ENCODE results near the gene ZNF581. TPM values are rescaled to one million over a fixed set of nuclear protein-coding genes. Genes with fewer than 3 reads are reported as not detected.

ZNF581 gene
- total RNA-seq, 1 experiment from 2014 or later = 65.1 TPM

DNA sequence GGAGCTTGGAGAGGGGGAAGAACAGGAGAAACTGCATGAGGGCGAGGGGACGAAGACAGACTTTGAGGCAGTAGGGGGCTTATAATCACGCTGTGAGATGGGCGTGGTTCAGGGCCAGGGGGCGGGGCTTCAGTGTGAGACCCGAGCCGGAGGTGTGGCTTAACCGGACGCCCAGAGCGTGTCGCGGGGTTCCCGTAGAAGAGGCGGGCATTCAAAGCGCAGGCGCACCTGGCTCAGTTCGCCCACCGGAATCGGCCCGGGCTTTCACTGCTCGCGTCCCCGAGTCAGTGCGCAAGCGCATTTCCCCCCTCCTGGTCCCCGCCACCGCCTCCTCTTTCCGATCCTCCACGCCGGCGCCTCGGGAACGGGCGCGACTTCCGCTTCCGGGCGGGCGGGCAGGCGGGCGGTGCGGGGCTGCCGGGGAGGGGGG lies 38.2 kb upstream of the ZNF581 start:
- Histone ChIP-seq H3K18ac (ENCODE audit: insufficient read length, low read depth, low read length) (peak overlapping the region; percentile 68), H2BK120ac (ENCODE audit: low read depth, low read length, poor library complexity, severe bottlenecking) (no peak overlapping the region), H4K8ac (replicated peaks; ENCODE audit: insufficient read length, low read depth, low read length) (no peak overlapping the region), H4K5ac (ENCODE audit: insufficient read length, low read depth, low read length) (no peak overlapping the region), H3K79me1 (ENCODE audit: insufficient read depth, low read depth, low read length, poor library complexity, severe bottlenecking) (peaks cover 4% of the 10 kb centered on the region), H4K20me1 (ENCODE audit: control insufficient read depth, insufficient read depth, insufficient read length) (no peaks in the 10 kb centered on the region), H3K23me2 (ENCODE audit: insufficient read length, low read depth, low read length, poor library complexity, severe bottlenecking) (peaks cover 8% of the 10 kb centered on the region), H3K23ac (ENCODE audit: insufficient read length, low read depth, low read length) (no peak overlapping the region), H2AFZ (ENCODE audit: low read length) (no peak overlapping the region), H3K27me3 (ENCODE audit: insufficient read depth, low read length) (no peaks in the 10 kb centered on the region), H3K14ac (ENCODE audit: insufficient read depth, low read length) (peak overlapping the region; percentile 74), H3T11ph (ENCODE audit: low read length) (no peak overlapping the region), H4K91ac (ENCODE audit: insufficient read length, low read depth, low read length) (no peak overlapping the region), H3K4ac (ENCODE audit: low read depth, low read length) (no peak overlapping the region), H2BK12ac (ENCODE audit: insufficient read length, low read depth, low read length) (no peak overlapping the region), H3K79me2 (ENCODE audit: insufficient read depth, low read length) (no peaks in the 10 kb centered on the region; the same call in 1 of the 2 replicates), H3K9me3 (ENCODE audit: control insufficient read depth, low read depth, low read length) (no peaks in the 10 kb centered on the region), H3K56ac (ENCODE audit: insufficient read length, low read depth, low read length) (no peak overlapping the region), H3K4me1 (ENCODE audit: insufficient read depth, low read length) (peaks cover 4% of the 10 kb centered on the region; the same call in 1 of the 2 replicates), H3K27ac (ENCODE audit: insufficient read length, low read depth, low read length) (peak overlapping the region; percentile 91), H3K4me2 (ENCODE audit: insufficient read depth, insufficient read length, low read length) (peak overlapping the region; percentile 91), H2AK5ac (ENCODE audit: insufficient read length, low read length) (no peak overlapping the region), H2BK5ac (ENCODE audit: insufficient read length, low read length) (no peak overlapping the region), H3K9ac (ENCODE audit: extremely low read depth, insufficient read length, low read length) (no peak overlapping the region), H2BK15ac (ENCODE audit: low read depth, low read length) (no peak overlapping the region), H2BK20ac (ENCODE audit: low read depth, low read length, poor library complexity, severe bottlenecking) (no peak overlapping the region)
- Mint-ChIP-seq H3K27me3 (ENCODE audit: low read depth) (no peaks in the 10 kb centered on the region), H3K36me3 (ENCODE audit: insufficient read depth in 1 of 3, low read depth in 3 of 3) (peaks cover 14 to 25% (median 23%) of the 10 kb centered on the region in 3 experiments), H3K4me3 (peak overlapping the region; percentile 74 to 87), H3K9me3 (peaks cover 2 to 4% of the 10 kb centered on the region in 2 experiments; a peak in 1 of 5 replicates), H3K27ac (peak overlapping the region; percentile 68 to 99 (median 98); a peak in 5 of 7 replicates), H3K4me1 (peaks cover 33% of the 10 kb centered on the region in 2 experiments)
- WGBS (ENCODE audit: extremely low coverage, insufficient read length, low lambda C conversion rate) = no CpG with 5 or more reads among the region's 43 CpGs
- TF ChIP-seq, protein P1, sequence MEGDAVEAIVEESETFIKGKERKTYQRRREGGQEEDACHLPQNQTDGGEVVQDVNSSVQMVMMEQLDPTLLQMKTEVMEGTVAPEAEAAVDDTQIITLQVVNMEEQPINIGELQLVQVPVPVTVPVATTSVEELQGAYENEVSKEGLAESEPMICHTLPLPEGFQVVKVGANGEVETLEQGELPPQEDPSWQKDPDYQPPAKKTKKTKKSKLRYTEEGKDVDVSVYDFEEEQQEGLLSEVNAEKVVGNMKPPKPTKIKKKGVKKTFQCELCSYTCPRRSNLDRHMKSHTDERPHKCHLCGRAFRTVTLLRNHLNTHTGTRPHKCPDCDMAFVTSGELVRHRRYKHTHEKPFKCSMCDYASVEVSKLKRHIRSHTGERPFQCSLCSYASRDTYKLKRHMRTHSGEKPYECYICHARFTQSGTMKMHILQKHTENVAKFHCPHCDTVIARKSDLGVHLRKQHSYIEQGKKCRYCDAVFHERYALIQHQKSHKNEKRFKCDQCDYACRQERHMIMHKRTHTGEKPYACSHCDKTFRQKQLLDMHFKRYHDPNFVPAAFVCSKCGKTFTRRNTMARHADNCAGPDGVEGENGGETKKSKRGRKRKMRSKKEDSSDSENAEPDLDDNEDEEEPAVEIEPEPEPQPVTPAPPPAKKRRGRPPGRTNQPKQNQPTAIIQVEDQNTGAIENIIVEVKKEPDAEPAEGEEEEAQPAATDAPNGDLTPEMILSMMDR (conservative IDR thresholded peaks at IDR 0.05) = no peak
- peak; percentile 97 for DNase-seq

Data from H9 (cell line).